Right lobe of liver (tissue), 6 donors: Measurements from ENCODE around the gene TMEM214. TPM values are rescaled to one million over a fixed set of nuclear protein-coding genes. Genes with fewer than 3 reads are reported as not detected.

Experiments used
- ATAC-seq, 4 donors: fragments of 200-7000 bp; cut with Tn5 transposase; one replicate each; pipeline ENCODE4 v1.9.1; 2020; ENCODE audit warnings: mild to moderate bottlenecking in 4 of 4, moderate library complexity in 4 of 4
- DNase-seq, 3 donors: peaks; one replicate each; pipeline ENCODE4 v3.0.0-alpha.2; 2020
- H3K27ac ChIP-seq, 3 donors: fragments of 200-600 bp; one replicate each; pipeline ENCODE4 v1.8.0; 2022
- H3K27me3 ChIP-seq, 2 donors: fragments of 200-600 bp; one replicate each; pipeline ENCODE4 v1.8.0; 2022
- H3K36me3 ChIP-seq, 4 donors: fragments of 200-600 bp; sonication (generic) in 1 of 4; one replicate each; pipeline versions ENCODE4 v1.5.1 to v1.8.0; 2017 to 2022; ENCODE audit warnings: control low read depth in 1 of 4
- H3K4me1 ChIP-seq, 4 donors: fragments of 200-600 bp; sonication (generic) in 1 of 4; one replicate each; pipeline versions ENCODE4 v1.5.1 to v1.8.0; 2017 to 2022; ENCODE audit warnings: control low read depth in 1 of 4
- H3K4me3 ChIP-seq, 3 donors: fragments of 200-600 bp; one replicate each; pipeline ENCODE4 v1.8.0; 2022
- H3K9me3 ChIP-seq, 4 donors: fragments of 200-600 bp; sonication (generic) in 1 of 4; one replicate each; pipeline versions ENCODE4 v1.5.1 to v1.8.0; 2017 to 2022; ENCODE audit warnings: control low read depth in 1 of 4
- CTCF ChIP-seq, 4 donors: fragments of 200-600 bp in 3 of 4; fragments of 450-650 bp in 1 of 4; IDR thresholded peaks; one replicate each; pipeline versions ENCODE4 v1.5.1 to v1.8.0; 2016 to 2022; ENCODE audit warnings: antibody characterized with exemption in 4 of 4, mild to moderate bottlenecking in 2 of 4
- POLR2A ChIP-seq: fragments of 450-650 bp; IDR thresholded peaks from one replicate; pipeline ENCODE4 v1.6.1; 2017; ENCODE audit warnings: antibody characterized with exemption, mild to moderate bottlenecking
- WGBS: methylation state at CpG from one replicate; pipeline ENCODE4 v1.1.6; 2018; ENCODE audit warnings: low coverage, low lambda C conversion rate; ENCODE audit not compliant: insufficient coverage; ENCODE audit errors: missing lambda C conversion rate; 5-methylcytosine and 5-hydroxymethylcytosine counted together
- intact Hi-C, 2 donors: fragments of 100-400 bp; cut with DNase I; formaldehyde crosslinking; loops; one replicate each; pipeline versions ENCODE4 v1.11.2 to v1.14.1; 2022
- total RNA-seq, 6 experiments: library from RNA; depleted of rRNA in 2 of 6; stranded (reverse); fragments of >200 nt in 2 of 6; fragmentation: NEBNext Ultra II Directional in 3 of 6; extraction: Animal tissue kit (Norgen Biotek cat#: 25700) in 3 of 6; gene quantifications; one replicate each; pipeline versions ENCODE4 v1.1.0 to v1.2.4, GENCODE V29; 2016 to 2023
- donor health status: DM: no; HTN: yes; CAD: no.
- donor health status: DM: no; HTN: no; CAD: no.
- donor health status: DM: no; HTN: no; CAD: no.
- donor health status: DM: no; HTN: yes; CAD: no.
- donor health status: DM: no; HTN: yes; CAD: no.

The TMEM214 gene
- total RNA-seq, 6 experiments from 2014 or later: 29.1 to 62.7 (median 50.0) TPM

- intact Hi-C loops: no loop called here
- no peak for ATAC-seq
Measured at GRCh38 chr2:27065128-27065527, 32.4 kb downstream of the TMEM214 start.

GRCh38 chr2:27067385-27067784 is 34.6 kb downstream of the TMEM214 start:
- Histone ChIP-seq H3K9me3 (no peaks in the 10 kb centered on the region), H3K36me3 (peaks cover 0 to 16% (median 0%) of the 10 kb centered on the region in 4 donors), H3K27ac (no peak overlapping the region), H3K4me3 (no peak overlapping the region), H3K27me3 (no peaks in the 10 kb centered on the region), H3K4me1 (peaks cover 0 to 10% (median 4%) of the 10 kb centered on the region in 4 donors)
- ATAC-seq: no peak
- 97% methylated on average over 5 of the region's 5 CpGs for WGBS
- no peak for TF ChIP-seq CTCF (IDR thresholded peaks at IDR 0.05)
- no peak for TF ChIP-seq POLR2A
- no peak for DNase-seq
- intact Hi-C loops: no loop called here

More at GRCh38 chr2:27065128-27065527, 32.4 kb downstream of the TMEM214 start:
- no peaks in the 10 kb centered on the region for H3K27me3 ChIP-seq
- no peaks in the 10 kb centered on the region for H3K9me3 ChIP-seq
- H3K27ac ChIP-seq: no peak overlapping the region
- H3K4me3 ChIP-seq: no peak overlapping the region
- TF ChIP-seq POLR2A: no peak
- TF ChIP-seq CTCF (IDR thresholded peaks at IDR 0.05): no peak
- H3K36me3 ChIP-seq: peaks cover 0 to 16% (median 0%) of the 10 kb centered on the region in 4 donors
- WGBS: no CpG with 5 or more reads among the region's 3 CpGs
- no peak for DNase-seq
- H3K4me1 ChIP-seq: peaks cover 0 to 8% (median 3%) of the 10 kb centered on the region in 4 donors

GRCh38 chr2:27069436-27069835 is 36.7 kb downstream of the TMEM214 start:
- no peak overlapping the region for H3K4me3 ChIP-seq
- no peaks in the 10 kb centered on the region for H3K27me3 ChIP-seq
- DNase-seq (no peak), ATAC-seq (no peak)
- no peaks in the 10 kb centered on the region for H3K9me3 ChIP-seq
- peaks cover 0 to 16% (median 0%) of the 10 kb centered on the region in 4 donors for H3K36me3 ChIP-seq
- intact Hi-C loops: no loop called here
- no peak overlapping the region for H3K27ac ChIP-seq
- peaks cover 0 to 10% (median 4%) of the 10 kb centered on the region in 4 donors for H3K4me1 ChIP-seq
- TF ChIP-seq POLR2A (no peak), CTCF (IDR thresholded peaks at IDR 0.05) (no peak)
- WGBS: 90% methylated on average over 4 of the region's 6 CpGs

- H3K4me1 ChIP-seq: peaks cover 0 to 10% (median 4%) of the 10 kb centered on the region in 4 donors
- no peaks in the 10 kb centered on the region for H3K9me3 ChIP-seq
- TF ChIP-seq POLR2A (no peak), CTCF (IDR thresholded peaks at IDR 0.05) (no peak)
- WGBS: 81% methylated on average over 7 of the region's 8 CpGs
- H3K27me3 ChIP-seq: no peaks in the 10 kb centered on the region
- peaks cover 0 to 16% (median 0%) of the 10 kb centered on the region in 4 donors for H3K36me3 ChIP-seq
- DNase-seq: no peak
- intact Hi-C loops: loop anchor here in 1 of 2 donors (10.0 kb wide), 1 partner anchor 105 kb away; no protein-coding TSS in a partner anchor
- H3K4me3 ChIP-seq: peak overlapping the region in 2 of 3 donors; percentile 85 to 91
- ATAC-seq: no peak
- no peak overlapping the region for H3K27ac ChIP-seq
Measured at GRCh38 chr2:27069961-27070618, 37.3 kb downstream of the TMEM214 start.
